IMR-90 (cell line): Measurements from ENCODE around the gene QSER1. TPM values are rescaled to one million over a fixed set of nuclear protein-coding genes. Genes with fewer than 3 reads are reported as not detected.
"Not testable (repeated sequence)": the region's sequence is repeated elsewhere in the genome, so short reads cannot be mapped to it uniquely, and the experiment has no call there.

ENCODE experiments used
- ATAC-seq: fragments of 200-7000 bp; cut with Tn5 transposase; 2 replicates; pipeline ENCODE4 v1.9.1; 2020; ENCODE audit warnings: low read depth, mild to moderate bottlenecking, moderate library complexity
- BruUV-seq: library from RNA; stranded (reverse); fragments of 400-500 nt; replicated peaks from 2 replicates; lab custom pipeline; 2021; lab: Mats Ljungman, UMichigan
- CTCF ChIA-PET: fragments of 300-600 bp; formaldehyde crosslinking; extraction: SDS; loops from one replicate; lab custom pipeline; 2021; ENCODE audit warnings: antibody characterized with exemption; lab: Yijun Ruan, JAX
- POLR2A ChIA-PET: fragments of 300-600 bp; sonication (Branson Sonifier 250); formaldehyde crosslinking; loops from one replicate; lab custom pipeline; 2022; ENCODE audit warnings: antibody characterized with exemption; ENCODE audit not compliant: unreplicated experiment; lab: Charles Lee
- DNase-seq: peaks from one replicate; pipeline ENCODE4 v3.0.0; 2013
- H2AFZ ChIP-seq: replicated peaks from 2 replicates; pipeline ENCODE3; 2013; ENCODE audit warnings: low read length, mild to moderate bottlenecking; ENCODE audit not compliant: poor library complexity
- H2AK5ac ChIP-seq: 2 replicates; pipeline ENCODE4 v1.6.1; 2013; ENCODE audit warnings: low read depth, low read length, inconsistent platforms
- H2AK9ac ChIP-seq: replicated peaks from 2 replicates; pipeline ENCODE3; 2013; ENCODE audit warnings: mild to moderate bottlenecking, low read depth, low read length, moderate library complexity; ENCODE audit not compliant: poor library complexity
- H2BK120ac ChIP-seq: 2 replicates; pipeline ENCODE4 v1.6.1; 2013; ENCODE audit warnings: low read depth, low read length, inconsistent platforms
- H2BK15ac ChIP-seq: 3 replicates; pipeline ENCODE4 v1.6.1; 2013; ENCODE audit warnings: low read depth, low read length, inconsistent platforms
- H2BK20ac ChIP-seq: 2 replicates; pipeline ENCODE4 v1.6.1; 2013; ENCODE audit warnings: low read depth, mild to moderate bottlenecking, inconsistent platforms, low read length, moderate library complexity
- H2BK5ac ChIP-seq: 2 replicates; pipeline ENCODE4 v1.6.1; 2013; ENCODE audit warnings: mild to moderate bottlenecking, low read depth, low read length, inconsistent platforms; ENCODE audit not compliant: poor library complexity, severe bottlenecking
- H3K14ac ChIP-seq: replicated peaks from 2 replicates; pipeline ENCODE4 v1.6.1; 2013; ENCODE audit warnings: low read depth, low read length, inconsistent platforms
- H3K18ac ChIP-seq: 2 replicates; pipeline ENCODE4 v1.6.1; 2013; ENCODE audit warnings: low read depth, low read length, control low read depth
- H3K23ac ChIP-seq: 2 replicates; pipeline ENCODE4 v1.6.1; 2013; ENCODE audit warnings: low read depth, low read length, inconsistent platforms
- H3K27ac ChIP-seq: 2 replicates; pipeline ENCODE4 v1.5.1; 2013; ENCODE audit warnings: mild to moderate bottlenecking, control low read depth, low read length; ENCODE audit not compliant: insufficient read depth
- H3K27me3 ChIP-seq: 2 replicates; pipeline ENCODE4 v1.6.1; 2013; ENCODE audit warnings: low read length; ENCODE audit not compliant: control insufficient read depth, insufficient read depth
- H3K36me3 ChIP-seq: 2 replicates; pipeline ENCODE4 v1.6.1; 2013; ENCODE audit warnings: low read length, mixed read lengths; ENCODE audit not compliant: control insufficient read depth, insufficient read depth
- H3K4ac ChIP-seq: 2 replicates; pipeline ENCODE4 v1.6.1; 2013; ENCODE audit warnings: low read depth, low read length, inconsistent platforms
- H3K4me1 ChIP-seq: 2 replicates; pipeline ENCODE4 v1.6.1; 2013; ENCODE audit warnings: low read length, mixed read lengths; ENCODE audit not compliant: control insufficient read depth, insufficient read depth
- H3K4me2 ChIP-seq: 2 replicates; pipeline ENCODE4 v1.6.1; 2013; ENCODE audit warnings: low read depth, mild to moderate bottlenecking, control low read depth, low read length, moderate library complexity
- H3K4me3 ChIP-seq: 2 replicates; pipeline ENCODE4 v1.5.1; 2013; ENCODE audit warnings: low read depth, mild to moderate bottlenecking, control low read depth, low read length, moderate library complexity; ENCODE audit not compliant: insufficient read depth
- H3K56ac ChIP-seq: 2 replicates; pipeline ENCODE4 v1.6.1; 2013; ENCODE audit warnings: low read length, inconsistent platforms; ENCODE audit not compliant: insufficient read depth; ENCODE audit errors: extremely low read depth
- H3K79me1 ChIP-seq, 2 experiments: 2 replicates each; pipeline ENCODE4 v1.6.1; 2013; ENCODE audit warnings: low read length in 2 of 2, inconsistent platforms in 1 of 2, low read depth in 1 of 2
- H3K9ac ChIP-seq: 2 replicates; pipeline ENCODE4 v1.6.1; 2013; ENCODE audit warnings: low read depth, low read length, control low read depth
- H3K9me1 ChIP-seq: 2 replicates; pipeline ENCODE4 v1.6.1; 2013; ENCODE audit warnings: low read length, inconsistent platforms; ENCODE audit not compliant: insufficient read depth
- H3K9me3 ChIP-seq: 2 replicates; pipeline ENCODE4 v1.6.1; 2013; ENCODE audit warnings: low read length; ENCODE audit not compliant: control insufficient read depth, insufficient read depth
- H4K20me1 ChIP-seq: 2 replicates; pipeline ENCODE4 v1.6.1; 2013; ENCODE audit warnings: low read length, inconsistent platforms; ENCODE audit not compliant: insufficient read depth
- H4K5ac ChIP-seq: 2 replicates; pipeline ENCODE4 v1.6.1; 2013; ENCODE audit warnings: mild to moderate bottlenecking, low read depth, low read length, control low read depth
- H4K8ac ChIP-seq, 2 experiments: 2 replicates each; pipeline ENCODE4 v1.6.1; 2013; ENCODE audit warnings: low read depth in 2 of 2, low read length in 2 of 2, control low read depth in 1 of 2, inconsistent platforms in 1 of 2
- H4K91ac ChIP-seq: 2 replicates; pipeline ENCODE4 v1.6.1; 2013; ENCODE audit warnings: low read depth, low read length, inconsistent platforms; ENCODE audit not compliant: insufficient read depth
- CEBPB ChIP-seq: IDR thresholded peaks from 2 replicates; pipeline ENCODE4 v1.6.1; 2012; ENCODE audit warnings: low read depth, low read length, improper control_type of control experiment
- CHD1 ChIP-seq: IDR thresholded peaks from 2 replicates; pipeline ENCODE4 v1.6.1; 2012; ENCODE audit warnings: low read depth, low read length, improper control_type of control experiment
- MAZ ChIP-seq: IDR thresholded peaks from 2 replicates; pipeline ENCODE4 v1.6.1; 2012; ENCODE audit warnings: low read depth, mild to moderate bottlenecking, low read length, improper control_type of control experiment, moderate library complexity, borderline replicate concordance
- MXI1 ChIP-seq: IDR thresholded peaks from 2 replicates; pipeline ENCODE4 v1.6.1; 2012; ENCODE audit warnings: low read depth, mild to moderate bottlenecking, low read length, moderate library complexity, borderline replicate concordance
- RAD21 ChIP-seq: IDR thresholded peaks from 2 replicates; pipeline ENCODE4 v1.6.1; 2012; ENCODE audit warnings: low read length, improper control_type of control experiment
- RCOR1 ChIP-seq: IDR thresholded peaks from 2 replicates; pipeline ENCODE4 v1.6.1; 2012; ENCODE audit warnings: mild to moderate bottlenecking, low read length, improper control_type of control experiment; ENCODE audit not compliant: insufficient replicate concordance
- WGBS, 2 experiments: methylation state at CpG; one replicate each; pipeline versions ENCODE4 v1.1.5 to v1.1.7; 2013; ENCODE audit warnings: missing lambda C conversion rate in 2 of 2; ENCODE audit not compliant: insufficient read length in 1 of 2; ENCODE audit errors: extremely low coverage in 2 of 2; 5-methylcytosine and 5-hydroxymethylcytosine counted together
- dilution Hi-C: fragments of 300-500 bp; cut with HindIII; formaldehyde crosslinking; loops from one replicate; pipeline ENCODE4 v1.14.3; 2018; ENCODE audit warnings: low sequenced_read_pairs; ENCODE audit not compliant: unreplicated experiment
- in situ Hi-C: fragments of 300-500 bp; cut with MboI; formaldehyde crosslinking; loops from 3 replicates; pipeline ENCODE4 v1.14.3; 2019; ENCODE audit warnings: low sequenced_read_pairs, inconsistent platforms, mixed read lengths
- intact Hi-C: fragments of 100-400 bp; cut with micrococcal nuclease; formaldehyde crosslinking; loops from 2 replicates; pipeline ENCODE4 v1.10.0; 2022
- polyA plus RNA-seq, 3 experiments: library from polyadenylated mRNA; depleted of rRNA; stranded (reverse); fragments of >200 nt; gene quantifications; 2 replicates each; pipeline ENCODE4 v1.2.3, GENCODE V29; 2012; ENCODE audit warnings: low replicate concordance in 1 of 3
- total RNA-seq: library from RNA; depleted of rRNA; stranded (reverse); fragments of >200 nt; gene quantifications from 2 replicates; pipeline ENCODE4 v1.2.3, GENCODE V29; 2012
- TF ChIP-seq, protein P1 (sequence below): fragments of 150-350 bp; IDR thresholded peaks from 2 replicates; pipeline ENCODE4 v1.6.1; 2017; ENCODE audit warnings: mild to moderate bottlenecking, antibody characterized with exemption, low read length, low read depth

Gene QSER1
- total and polyA plus RNA-seq, 2 of the 4 experiments (the other 2 are of a cell fraction): 5.9 to 15.6 TPM

DNA sequence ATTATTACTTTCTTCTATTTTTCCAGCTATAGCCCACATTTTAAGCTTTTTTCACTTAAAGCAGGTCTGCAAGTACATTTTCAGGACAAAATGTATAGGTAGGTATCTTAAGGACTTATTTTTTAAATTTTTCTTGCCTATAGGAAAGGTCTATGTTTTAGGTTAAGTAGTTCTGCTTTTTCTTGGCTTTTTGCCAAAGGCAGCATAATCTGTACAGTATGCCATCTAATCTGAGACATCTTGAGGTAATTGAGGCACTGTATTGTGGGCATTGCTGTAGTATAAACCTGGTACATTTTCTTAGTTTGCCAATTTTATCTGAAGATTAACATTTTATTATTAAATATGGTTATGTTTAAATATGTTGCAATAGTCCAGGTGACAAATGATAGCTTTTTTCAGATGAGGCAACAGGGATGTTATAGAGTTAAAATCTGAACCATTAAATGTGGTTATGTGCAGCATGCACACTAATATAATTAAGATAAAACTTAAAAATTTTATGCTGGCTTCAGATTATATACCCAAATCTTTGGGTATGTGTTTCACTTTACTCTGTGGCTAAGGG is 42.9 kb downstream of the QSER1 start:
- no peak overlapping the region for H2AK5ac ChIP-seq
- H2AFZ ChIP-seq: no peak overlapping the region
- no peak overlapping the region for H2BK15ac ChIP-seq
- H2BK20ac ChIP-seq: no peak overlapping the region
- DNase-seq (no peak), ATAC-seq (no peak)
- H4K91ac ChIP-seq: no peak overlapping the region
- dilution Hi-C loops (no loop called here), intact Hi-C loops (no loop called here), in situ Hi-C loops (loop anchor here (25.0 kb wide), 1 partner anchor 123 kb away; no protein-coding TSS in a partner anchor)
- H3K4me3 ChIP-seq: no peak overlapping the region
- peaks cover 25% of the 10 kb centered on the region for H3K36me3 ChIP-seq
- no peak overlapping the region for H4K5ac ChIP-seq
- no peaks in the 10 kb centered on the region for H4K20me1 ChIP-seq
- CTCF ChIA-PET: no interaction called here
- no peak overlapping the region for H3K4me2 ChIP-seq
- H3K4ac ChIP-seq: no peak overlapping the region
- no peak overlapping the region for H2BK5ac ChIP-seq
- H3K23ac ChIP-seq: no peak overlapping the region
- H3K27ac ChIP-seq: no peak overlapping the region
- no peak overlapping the region for H4K8ac ChIP-seq
- no peak overlapping the region for H3K56ac ChIP-seq
- no peaks in the 10 kb centered on the region for H3K9me1 ChIP-seq
- H3K79me1 ChIP-seq: peaks cover 10 to 26% of the 10 kb centered on the region in 2 experiments; a peak in 3 of 4 replicates
- no peak overlapping the region for H3K14ac ChIP-seq
- no TSS peak for BruUV-seq
- POLR2A ChIA-PET: no interaction called here
- H3K4me1 ChIP-seq: no peaks in the 10 kb centered on the region
- H2AK9ac ChIP-seq: no peak overlapping the region
- no peaks in the 10 kb centered on the region for H3K9me3 ChIP-seq
- H3K9ac ChIP-seq: no peak overlapping the region
- H2BK120ac ChIP-seq: no peak overlapping the region
- TF ChIP-seq, protein P1, sequence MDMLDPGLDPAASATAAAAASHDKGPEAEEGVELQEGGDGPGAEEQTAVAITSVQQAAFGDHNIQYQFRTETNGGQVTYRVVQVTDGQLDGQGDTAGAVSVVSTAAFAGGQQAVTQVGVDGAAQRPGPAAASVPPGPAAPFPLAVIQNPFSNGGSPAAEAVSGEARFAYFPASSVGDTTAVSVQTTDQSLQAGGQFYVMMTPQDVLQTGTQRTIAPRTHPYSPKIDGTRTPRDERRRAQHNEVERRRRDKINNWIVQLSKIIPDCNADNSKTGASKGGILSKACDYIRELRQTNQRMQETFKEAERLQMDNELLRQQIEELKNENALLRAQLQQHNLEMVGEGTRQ: no peak
- TF ChIP-seq MXI1 (no peak), RAD21 (no peak), CHD1 (no peak), CEBPB (peak; percentile 64), RCOR1 (no peak), MAZ (no peak)
- no peaks in the 10 kb centered on the region for H3K27me3 ChIP-seq
- no peak overlapping the region for H3K18ac ChIP-seq

DNA sequence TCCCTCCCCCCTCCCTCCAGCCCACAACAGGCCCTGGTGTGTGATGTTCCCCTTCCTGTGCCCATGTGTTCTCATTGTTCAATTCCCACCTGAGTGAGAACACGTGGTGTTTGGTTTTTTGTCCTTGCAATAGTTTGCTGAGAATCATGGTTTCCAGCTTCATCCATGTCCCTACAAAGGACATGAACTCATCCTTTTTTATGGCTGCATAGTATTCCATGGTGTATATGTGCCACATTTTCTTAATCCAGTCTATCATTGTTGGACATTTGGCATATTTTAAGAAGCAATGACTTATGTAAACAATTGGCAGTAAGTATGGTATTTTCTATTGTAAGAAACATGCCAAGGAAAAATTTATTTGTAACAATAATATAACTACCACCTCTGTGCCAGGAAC is 43.6 kb downstream of the QSER1 start:
- H2BK120ac ChIP-seq, H3K4me1 ChIP-seq, POLR2A ChIA-PET, H2AK5ac ChIP-seq, DNase-seq, H2BK20ac ChIP-seq, CTCF ChIA-PET, H2AFZ ChIP-seq, H4K20me1 ChIP-seq, H2BK15ac ChIP-seq, BruUV-seq, intact Hi-C loops, H3K9ac ChIP-seq, H2AK9ac ChIP-seq, H3K27me3 ChIP-seq, H4K8ac ChIP-seq, H4K5ac ChIP-seq, H3K9me1 ChIP-seq, H3K23ac ChIP-seq, ATAC-seq, H3K27ac ChIP-seq, H3K56ac ChIP-seq, H3K14ac ChIP-seq, H3K4me2 ChIP-seq, H3K4ac ChIP-seq, H3K9me3 ChIP-seq, dilution Hi-C loops, H4K91ac ChIP-seq, H3K4me3 ChIP-seq, H2BK5ac ChIP-seq, H3K18ac ChIP-seq: not testable (repeated sequence)
- H3K36me3 ChIP-seq: peaks cover 25% of the 10 kb centered on the region
- peaks cover 10 to 26% of the 10 kb centered on the region in 2 experiments; a peak in 3 of 4 replicates for H3K79me1 ChIP-seq
- in situ Hi-C loops: loop anchor here (25.0 kb wide), 1 partner anchor 124 kb away; no protein-coding TSS in a partner anchor
- no CpG with 5 or more reads among the region's 1 CpG for WGBS, 2 experiments
